Endothelial cell of umbilical vein (primary cell): Measurements from ENCODE around the gene SORT1.

Experiments
- CTCF ChIP-seq, 2 donors: IDR thresholded peaks; 1 replicate in 1 of 2; 2 replicates in 1 of 2; pipeline ENCODE4 v1.5.1; 2011; ENCODE audit warnings: low read length in 2 of 2, mild to moderate bottlenecking in 2 of 2, moderate library complexity in 2 of 2, control low read depth in 1 of 2, inconsistent platforms in 1 of 2, low read depth in 1 of 2; ENCODE audit not compliant: insufficient read depth in 1 of 2; ENCODE audit errors: extremely low read depth in 1 of 2
- EZH2 ChIP-seq: IDR thresholded peaks from 2 replicates; pipeline ENCODE4 v1.6.1; 2012; ENCODE audit warnings: borderline replicate concordance, low read depth, mild to moderate bottlenecking, moderate library complexity, low read length, inconsistent platforms; ENCODE audit not compliant: severe bottlenecking
- JUN ChIP-seq: IDR thresholded peaks from 2 replicates; pipeline ENCODE4 v1.6.1; 2011; ENCODE audit warnings: borderline replicate concordance, low read depth; ENCODE audit not compliant: insufficient read length, insufficient read depth
- MAX ChIP-seq: IDR thresholded peaks from 2 replicates; pipeline ENCODE4 v1.6.1; 2011; ENCODE audit not compliant: insufficient read depth, insufficient read length
- MYC ChIP-seq: IDR thresholded peaks from one replicate; pipeline ENCODE4 v1.6.1; 2011; ENCODE audit warnings: mild to moderate bottlenecking, low read depth, low read length
- POLR2A ChIP-seq: IDR thresholded peaks from 2 replicates; pipeline ENCODE4 v1.6.1; 2012; ENCODE audit warnings: low read depth, mild to moderate bottlenecking, control low read depth, low read length
- POLR2AphosphoS5 ChIP-seq: IDR thresholded peaks from 2 replicates; pipeline ENCODE4 v1.6.1; 2012; ENCODE audit warnings: low read depth, mild to moderate bottlenecking, control low read depth, low read length, moderate library complexity; ENCODE audit not compliant: insufficient read depth

GRCh38 chr1:109423498-109423897, 25.8 kb upstream of the SORT1 start:
- TF ChIP-seq CTCF (IDR thresholded peaks at IDR 0.05; ENCODE audit: extremely low read depth in 1 of 2, insufficient read depth in 1 of 2, low read depth in 1 of 2, low read length in 2 of 2) (no peak), EZH2 (no peak), MAX (no peak), POLR2A (no peak), JUN (no peak), POLR2AphosphoS5 (no peak), MYC (no peak)
